ENCODE data around the gene SHB. TPM values are rescaled to one million over a fixed set of nuclear protein-coding genes. Genes with fewer than 3 reads are reported as not detected.
A peak's percentile ranks its signal among the peaks of the same experiment; 100 is the strongest.

SHB gene
- total RNA-seq, 6 donors from 2014 or later = 29.3 to 51.2 (median 33.3) TPM

DNA sequence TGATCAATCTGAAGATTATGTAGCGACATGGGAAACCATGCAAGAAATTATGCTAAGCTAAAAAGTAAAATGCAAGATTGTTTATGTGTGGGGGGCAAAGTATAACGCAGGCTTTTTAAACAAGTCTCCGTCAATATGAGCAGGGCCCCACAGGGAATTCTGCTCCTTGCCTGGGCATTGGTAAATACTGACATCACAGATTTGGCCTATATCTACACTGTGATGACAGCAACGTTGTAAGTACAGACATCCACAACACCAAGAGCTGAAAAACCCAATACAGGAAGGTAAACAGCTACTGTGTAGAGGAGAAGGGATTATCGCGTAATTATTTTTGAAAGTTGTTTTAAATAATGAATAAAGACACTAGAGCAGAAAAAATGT, 90.6 kb downstream of the SHB start:
- 73 to 75% methylated on average over 6 of the region's 6 CpGs for whole genome bisulfite sequencing, 2 donors
- H3K27me3 ChIP-seq = no peaks in the 10 kb centered on the region
- DNase-seq (no peak), ATAC-seq (ENCODE audit: low FRiP score in 2 of 2) (no peak)
- H3K4me1 ChIP-seq = peaks cover 0 to 3% (median 0%) of the 10 kb centered on the region in 4 donors
- peaks cover 4 to 11% (median 7%) of the 10 kb centered on the region in 4 donors for H3K36me3 ChIP-seq
- H3K27ac ChIP-seq = no peak overlapping the region
- TF ChIP-seq CTCF (IDR thresholded peaks at IDR 0.05) (no peak), EP300 (IDR thresholded peaks at IDR 0.05) (no peak), POLR2A (IDR thresholded peaks at IDR 0.05) (no peak), POLR2AphosphoS5 (IDR thresholded peaks at IDR 0.05) (no peak)
- H3K4me3 ChIP-seq = no peak overlapping the region
- H3K9me3 ChIP-seq = no peaks in the 10 kb centered on the region

- ATAC-seq (ENCODE audit: low FRiP score in 2 of 2) (no peak), DNase-seq (no peak)
- Histone ChIP-seq H3K4me1 (peaks cover 0 to 3% (median 0%) of the 10 kb centered on the region in 4 donors), H3K36me3 (peaks cover 4 to 16% (median 10%) of the 10 kb centered on the region in 4 donors), H3K27me3 (no peaks in the 10 kb centered on the region), H3K9me3 (no peaks in the 10 kb centered on the region), H3K4me3 (no peak overlapping the region), H3K27ac (no peak overlapping the region)
- 61 to 67% methylated on average over 5 of the region's 5 CpGs for WGBS, 2 donors
- TF ChIP-seq POLR2A (IDR thresholded peaks at IDR 0.05) (no peak), EP300 (IDR thresholded peaks at IDR 0.05) (no peak), CTCF (IDR thresholded peaks at IDR 0.05) (no peak), POLR2AphosphoS5 (IDR thresholded peaks at IDR 0.05) (no peak)
These were observed 91.1 kb downstream of the SHB start for GRCh38 chr9:37977851-37978480.

- Histone ChIP-seq H3K9me3 (no peaks in the 10 kb centered on the region), H3K27ac (no peak overlapping the region), H3K36me3 (peaks cover 4 to 26% (median 15%) of the 10 kb centered on the region in 4 donors), H3K4me1 (peaks cover 0 to 3% (median 0%) of the 10 kb centered on the region in 4 donors), H3K27me3 (no peaks in the 10 kb centered on the region), H3K4me3 (no peak overlapping the region)
- 70 to 83% methylated on average over 8 of the region's 8 CpGs for WGBS, 2 donors
- ATAC-seq (ENCODE audit: low FRiP score in 2 of 2) (peak in 1 of 2 donors; percentile 90), DNase-seq (no peak)
- TF ChIP-seq EP300 (IDR thresholded peaks at IDR 0.05) (no peak), CTCF (IDR thresholded peaks at IDR 0.05) (no peak)
These were observed 92.1 kb downstream of the SHB start for GRCh38 chr9:37976714-37977477.

DNA sequence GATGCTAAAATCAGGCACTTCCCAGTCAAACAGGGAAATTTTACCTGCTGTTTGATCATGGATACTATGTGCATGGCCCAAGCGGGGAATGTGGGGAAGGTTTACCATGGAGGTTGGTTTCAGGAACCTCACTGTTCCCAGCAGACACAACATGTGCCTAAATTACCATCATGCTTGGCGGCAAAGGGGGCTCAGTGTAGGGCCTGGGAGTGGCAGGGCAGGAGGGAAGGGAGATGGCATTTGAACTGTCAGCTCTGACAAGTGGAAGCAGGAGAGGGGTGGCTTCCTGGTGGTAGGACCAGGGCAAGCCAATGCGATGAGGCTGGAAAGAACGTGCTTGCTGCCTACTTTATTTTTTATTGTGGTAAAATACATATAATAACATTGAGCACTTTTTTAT, 93.4 kb downstream of the SHB start:
- no peak overlapping the region for H3K27ac ChIP-seq
- H3K27me3 ChIP-seq = no peaks in the 10 kb centered on the region
- H3K4me3 ChIP-seq = no peak overlapping the region
- peaks cover 4 to 30% (median 17%) of the 10 kb centered on the region in 4 donors for H3K36me3 ChIP-seq
- no peak for TF ChIP-seq POLR2AphosphoS5 (IDR thresholded peaks at IDR 0.05)
- no peak for TF ChIP-seq EP300 (IDR thresholded peaks at IDR 0.05)
- no peak for TF ChIP-seq POLR2A (IDR thresholded peaks at IDR 0.05)
- TF ChIP-seq CTCF (IDR thresholded peaks at IDR 0.05) = no peak
- DNase-seq (no peak), ATAC-seq (ENCODE audit: low FRiP score in 2 of 2) (no peak)
- 93 to 96% methylated on average over 4 of the region's 4 CpGs for WGBS, 2 donors
- peaks cover 0 to 8% (median 2%) of the 10 kb centered on the region in 4 donors for H3K4me1 ChIP-seq
- H3K9me3 ChIP-seq = no peaks in the 10 kb centered on the region
